ENCODE data around the gene BAIAP3.

Gene BAIAP3

GRCh38 chr16:1299012-1299867, 34.2 kb upstream of the BAIAP3 start:
- no peak for DNase-seq

DNA sequence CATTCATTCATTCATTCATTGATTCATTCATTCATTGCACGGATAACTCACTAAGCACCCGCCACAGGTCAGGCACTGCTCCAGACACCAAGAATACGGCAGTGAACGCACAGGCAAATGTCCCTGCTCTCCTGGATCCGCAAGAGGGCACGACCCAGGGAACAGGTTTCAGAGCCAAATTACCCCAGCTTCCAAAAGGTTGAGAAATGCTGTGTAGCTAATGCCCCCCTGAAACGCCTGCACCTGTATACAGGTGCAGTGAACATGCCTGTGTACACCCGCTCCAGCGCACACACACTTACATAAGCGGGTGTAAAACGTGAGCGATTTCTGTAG, 33.6 kb upstream of the BAIAP3 start:
- no peak for DNase-seq

GRCh38 chr16:1300664-1301476, 32.6 kb upstream of the BAIAP3 start:
- peak; percentile 36 for DNase-seq

DNA sequence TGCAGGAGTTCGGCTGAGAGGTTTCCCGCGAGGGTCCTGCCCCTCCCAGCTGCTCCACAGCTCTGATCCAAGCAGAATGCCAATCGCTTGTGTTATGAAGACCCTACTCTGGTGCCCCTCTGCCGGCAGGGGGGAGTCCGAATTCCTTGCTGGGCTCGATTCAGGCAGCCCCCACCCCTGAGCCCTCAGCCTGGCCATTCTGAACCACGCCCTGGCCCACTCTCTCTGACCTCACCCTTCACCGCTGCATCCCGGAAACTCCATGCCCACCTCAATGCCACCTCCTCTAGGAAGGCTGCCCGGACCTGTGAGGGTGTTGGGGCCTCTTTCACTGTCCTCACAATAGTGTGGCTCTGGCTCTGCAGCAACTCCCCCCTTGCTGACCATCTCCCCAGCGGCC, 31.9 kb upstream of the BAIAP3 start:
- no peak for DNase-seq

DNA sequence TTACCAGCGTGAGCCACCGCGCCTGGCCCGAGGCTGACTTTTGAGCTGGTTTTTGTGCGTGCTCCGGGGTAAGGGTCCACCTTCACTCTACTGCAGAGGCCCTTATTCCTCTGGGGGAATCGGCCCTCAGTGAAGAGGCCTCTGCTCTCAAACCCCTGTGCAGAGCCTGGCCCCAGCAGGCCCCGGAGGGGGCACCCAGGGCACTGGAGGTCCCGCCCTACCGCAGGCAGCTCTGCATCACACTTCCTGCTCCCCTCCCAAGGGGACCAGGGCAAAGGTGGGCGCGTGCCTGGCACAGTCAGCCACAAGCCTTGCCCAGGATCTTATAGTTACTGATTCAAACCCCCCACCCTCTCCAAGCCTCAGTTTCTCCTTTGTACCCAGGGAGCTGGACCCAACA, 27.6 kb upstream of the BAIAP3 start:
- DNase-seq, result no peak

DNA sequence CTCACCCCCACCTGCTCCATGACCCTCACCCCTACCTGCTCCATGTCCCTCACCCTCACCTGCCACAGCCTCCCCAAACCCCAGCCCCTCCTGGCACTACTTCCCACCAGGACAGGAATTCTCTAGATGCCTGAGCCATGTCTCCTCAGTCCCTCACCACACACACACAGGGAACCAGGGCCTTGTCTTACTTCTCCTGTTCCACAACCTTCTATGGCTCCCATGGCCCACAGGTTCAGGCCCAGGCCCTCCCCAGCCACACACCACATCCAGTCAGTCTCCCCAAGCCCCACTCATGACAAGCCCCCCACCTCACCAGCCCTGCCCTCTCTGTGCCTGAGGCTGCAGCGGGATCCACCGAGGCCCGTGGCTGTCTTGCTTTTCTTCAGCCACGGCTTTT, 27.1 kb upstream of the BAIAP3 start:
- no peak for DNase-seq

GRCh38 chr16:1308036-1308976, 25.1 kb upstream of the BAIAP3 start:
- DNase-seq, result no peak

DNA sequence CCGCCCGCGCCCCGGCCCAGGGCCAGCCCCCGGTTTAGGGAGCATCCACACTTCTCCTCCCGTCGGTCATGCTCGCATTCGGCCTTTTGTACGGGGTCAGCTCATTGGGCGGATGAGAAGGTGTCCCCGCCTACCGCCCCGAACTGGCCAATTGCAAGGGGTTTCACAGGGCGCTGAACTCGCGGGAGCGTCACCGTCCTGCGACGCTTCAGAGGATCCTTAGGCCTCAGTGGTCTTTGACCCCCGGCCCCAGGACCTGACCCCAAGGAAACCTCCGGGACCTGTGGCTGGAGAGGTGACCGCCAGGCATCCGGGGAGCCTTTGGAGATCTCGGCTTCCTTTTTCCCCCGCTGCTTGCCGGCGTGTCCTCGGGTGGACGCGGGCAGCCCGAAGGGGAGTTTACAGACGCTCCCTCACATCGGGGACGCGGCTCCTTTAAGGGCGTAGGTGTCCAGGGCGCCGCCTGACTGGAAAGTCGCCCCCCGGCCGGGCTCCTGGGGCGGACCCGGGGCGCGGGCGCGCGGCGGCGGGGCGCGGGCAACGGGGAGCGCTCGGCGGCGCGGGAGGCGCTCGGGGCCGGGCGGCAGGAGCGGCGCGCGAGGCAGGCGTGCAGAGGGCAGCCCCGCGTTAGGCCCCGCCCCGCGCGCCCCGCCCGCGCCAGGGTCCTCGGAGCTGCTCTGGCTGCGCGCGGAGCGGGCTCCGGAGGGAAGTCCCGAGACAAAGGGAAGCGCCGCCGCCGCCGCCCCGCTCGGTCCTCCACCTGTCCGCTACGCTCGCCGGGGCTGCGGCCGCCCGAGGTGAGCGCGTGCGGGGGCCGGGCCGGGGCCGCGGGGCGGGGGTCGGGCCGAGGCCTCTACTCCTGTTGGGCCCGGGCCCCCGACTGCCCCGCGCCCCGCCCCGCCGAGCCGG, 24.2 kb upstream of the BAIAP3 start, which contains the start of gene UBE2I:
Gene UBE2I, plus strand, starts transcription at position 660 of the 909 bp plus-strand sequence. CDS start 4,395 bp downstream, outside the sequence.
- DNase-seq, result peak; percentile 99

GRCh38 chr16:1309888-1310831, 23.3 kb upstream of the BAIAP3 start:
- DNase-seq, result peak; percentile 23

DNA sequence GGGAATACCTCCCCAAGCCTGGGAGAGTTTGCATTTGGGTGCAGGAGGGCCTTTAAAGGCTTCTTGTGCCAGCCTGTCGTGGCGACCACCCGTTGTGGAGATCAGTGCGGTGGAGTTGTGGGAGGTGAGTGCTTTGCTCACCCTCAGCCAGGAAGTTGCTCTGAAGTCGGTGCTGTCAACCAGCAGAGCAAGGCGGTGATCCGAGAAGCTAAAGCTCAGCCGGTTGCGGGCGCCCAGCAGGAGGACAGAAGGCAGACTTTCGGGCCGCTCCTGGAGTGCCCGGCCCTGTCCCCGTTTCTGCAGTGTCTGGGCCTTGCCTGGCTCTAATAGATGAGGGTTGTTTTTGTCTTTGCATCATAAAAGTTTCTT, 22.6 kb upstream of the BAIAP3 start:
- DNase-seq, result no peak

- no peak for DNase-seq
Measured at GRCh38 chr16:1311212-1311737, 22.2 kb upstream of the BAIAP3 start.

DNA sequence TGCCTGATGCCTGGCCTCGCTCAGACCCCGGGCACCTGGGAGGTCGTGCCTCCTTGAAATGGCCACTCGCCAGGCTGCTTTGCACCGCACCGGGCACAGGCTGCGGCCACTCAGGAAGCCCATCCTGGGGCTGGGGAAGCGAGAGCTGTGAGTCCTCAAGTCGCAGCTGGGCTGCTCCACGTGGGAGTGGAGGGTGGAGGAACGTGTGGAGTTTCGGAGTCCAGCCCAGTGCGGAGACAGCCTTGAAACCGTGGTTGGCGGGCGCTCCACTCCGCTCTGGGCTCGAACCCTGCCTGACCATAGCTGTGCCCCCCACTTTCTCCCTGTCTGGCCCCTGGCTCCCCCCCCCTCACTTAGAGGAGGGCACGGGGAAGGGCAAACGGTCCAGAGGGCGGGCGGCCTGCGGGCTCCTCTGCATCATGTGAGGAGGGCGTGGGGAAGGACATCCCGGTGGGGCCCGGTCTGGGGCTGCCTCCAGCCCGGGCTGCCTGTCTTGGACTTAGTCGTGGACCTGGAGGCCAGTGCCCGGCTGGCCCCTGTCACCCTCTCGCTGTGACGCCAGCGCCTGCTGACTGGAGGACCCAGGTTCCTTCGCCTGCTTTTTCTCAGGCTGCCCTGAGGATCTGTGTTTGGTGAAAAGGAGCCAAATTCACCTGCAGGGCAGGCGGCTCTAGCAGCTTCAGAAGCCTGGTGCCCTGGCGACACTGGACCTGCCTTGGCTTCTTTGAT, 21.5 kb upstream of the BAIAP3 start:
- peak; percentile 2 for DNase-seq

DNA sequence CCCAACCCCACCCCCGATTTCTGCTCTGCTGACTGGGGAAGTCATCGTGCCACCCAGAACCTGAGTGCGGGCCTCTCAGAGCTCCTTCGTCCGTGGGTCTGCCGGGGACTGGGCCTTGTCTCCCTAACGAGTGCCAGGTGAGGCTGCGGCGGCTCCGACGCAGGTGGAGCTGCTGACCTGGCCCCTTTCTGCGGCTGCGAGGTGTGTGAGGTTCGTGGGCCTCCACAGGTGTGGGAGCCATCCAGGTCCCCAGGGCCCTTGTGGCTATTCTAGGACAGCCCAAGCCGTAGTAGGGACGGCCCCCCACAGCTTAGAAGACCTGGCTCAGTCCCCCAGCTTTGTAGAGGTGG, 21.0 kb upstream of the BAIAP3 start:
- no peak for DNase-seq

DNA sequence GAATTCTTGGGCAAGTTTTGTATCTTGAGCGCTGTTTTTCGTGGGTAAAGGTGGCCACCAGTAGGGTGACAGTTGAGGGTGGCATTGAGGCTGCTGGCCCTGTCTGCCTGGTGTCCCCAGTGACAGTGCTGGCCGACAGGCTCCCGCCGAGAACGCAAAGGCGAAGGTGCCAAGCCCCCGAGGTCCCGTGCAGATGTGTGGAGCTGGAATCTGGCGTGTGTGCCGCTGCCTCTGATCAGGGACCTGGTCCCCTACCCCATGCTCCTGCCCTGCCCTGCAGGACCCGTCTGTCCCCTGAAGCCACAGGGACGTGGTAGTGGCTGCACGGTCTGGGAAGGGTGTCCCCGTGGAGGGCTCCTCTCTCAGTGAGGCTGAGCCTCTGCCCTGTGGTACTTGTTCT, 20.5 kb upstream of the BAIAP3 start:
- DNase-seq, result no peak

DNA sequence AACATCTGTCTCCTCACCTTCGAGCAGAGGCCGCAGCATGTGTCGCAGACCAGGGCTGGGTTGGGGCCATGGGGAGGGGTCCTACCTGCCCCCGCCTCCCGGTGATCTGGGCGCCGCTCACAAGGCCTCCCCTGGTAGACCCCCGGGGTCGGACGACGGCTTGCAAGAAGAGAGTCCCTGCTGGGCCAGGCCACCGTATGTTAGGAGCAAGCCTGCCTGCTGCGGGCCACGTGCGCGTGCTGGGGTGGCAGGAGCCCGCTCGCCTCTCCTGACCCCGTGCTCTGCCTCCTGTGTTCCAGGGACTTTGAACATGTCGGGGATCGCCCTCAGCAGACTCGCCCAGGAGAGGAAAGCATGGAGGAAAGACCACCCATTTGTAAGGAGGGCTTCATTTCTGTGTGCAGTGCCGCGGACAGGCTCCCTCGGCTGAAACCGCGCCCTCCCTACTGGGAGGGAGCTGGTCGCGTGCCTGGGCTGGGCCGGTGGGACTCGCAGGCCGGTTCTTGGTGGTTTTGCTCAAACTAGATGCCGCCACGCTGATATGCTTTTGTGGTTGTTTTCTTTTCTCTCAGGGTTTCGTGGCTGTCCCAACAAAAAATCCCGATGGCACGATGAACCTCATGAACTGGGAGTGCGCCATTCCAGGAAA, 19.6 kb upstream of the BAIAP3 start:
- no peak for DNase-seq

- no peak for DNase-seq
Measured at GRCh38 chr16:1314399-1315068, 18.9 kb upstream of the BAIAP3 start.

DNA sequence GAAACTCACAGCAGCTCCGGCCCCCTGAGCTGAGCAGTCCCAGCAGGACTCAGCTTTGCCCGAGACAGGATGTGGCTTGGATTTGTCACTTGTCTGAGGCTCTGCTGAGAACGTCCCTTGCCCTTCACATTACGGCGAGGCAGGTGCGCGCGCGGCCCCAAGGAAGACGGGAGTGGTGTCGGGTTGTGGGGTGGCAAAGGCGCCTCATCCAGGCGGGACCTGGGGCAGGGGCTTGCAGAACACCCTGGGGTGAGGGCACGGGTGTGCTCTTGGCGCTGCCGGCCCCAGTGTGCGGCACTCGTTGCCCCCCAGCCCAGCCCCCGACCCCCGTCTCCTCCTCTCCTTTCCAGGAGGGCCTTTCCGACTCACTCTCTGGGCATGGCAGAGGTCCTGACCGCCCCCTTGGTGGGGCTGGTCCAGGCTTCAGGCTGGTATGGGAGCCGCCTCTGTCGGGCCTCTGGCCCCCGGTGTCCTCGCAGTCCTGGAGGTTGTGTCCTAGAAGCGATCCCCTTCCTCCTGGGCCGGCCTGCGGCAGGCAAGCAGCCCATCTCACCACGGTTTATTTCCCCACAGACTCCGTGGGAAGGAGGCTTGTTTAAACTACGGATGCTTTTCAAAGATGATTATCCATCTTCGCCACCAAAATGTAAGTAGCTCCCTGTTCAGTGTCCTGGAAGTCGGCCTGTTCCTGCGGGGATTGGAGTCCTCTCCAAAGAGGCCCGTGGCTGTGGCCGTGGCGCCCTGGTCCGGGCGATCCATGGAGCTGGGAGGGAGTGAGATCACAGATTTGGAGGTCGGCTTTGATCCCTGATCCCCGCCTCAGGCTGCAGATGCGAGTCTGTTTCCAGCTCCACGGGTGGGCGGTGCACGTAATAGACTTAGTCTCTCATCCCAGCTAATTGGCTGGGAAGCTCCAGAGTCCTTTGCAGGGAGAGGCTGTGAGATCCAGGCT, 18.1 kb upstream of the BAIAP3 start:
- DNase-seq, result no peak

- DNase-seq, result no peak
Measured at GRCh38 chr16:1316033-1316405, 17.4 kb upstream of the BAIAP3 start.

Measured in midbrain (tissue), 1 donor.